ENCODE data around the gene CZIB.
A peak's percentile ranks its signal among the peaks of the same experiment; 100 is the strongest.

CZIB gene

DNA sequence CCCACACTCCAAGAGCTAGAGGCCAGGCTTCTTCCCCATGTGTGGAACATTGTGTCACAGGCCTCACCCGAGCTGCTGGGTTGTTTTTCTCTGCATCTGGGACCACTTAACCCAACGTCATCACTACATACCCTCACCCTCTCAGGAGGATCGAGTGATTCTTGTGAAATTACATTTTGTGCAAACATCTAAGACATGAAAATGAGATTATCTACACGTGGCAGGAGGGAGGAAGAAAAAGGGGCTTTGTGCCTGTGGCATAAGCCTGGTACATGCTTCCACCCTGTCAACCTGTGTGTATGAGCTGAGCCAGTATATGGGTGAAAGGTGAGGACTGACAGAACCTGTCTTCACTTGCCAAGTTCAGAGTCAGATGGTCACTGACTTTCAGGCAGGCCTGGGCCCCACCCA is 22.2 kb downstream of the CZIB start:
- peak; percentile 83 for DNase-seq (ENCODE audit: low read depth)
- TF ChIP-seq, protein P1, sequence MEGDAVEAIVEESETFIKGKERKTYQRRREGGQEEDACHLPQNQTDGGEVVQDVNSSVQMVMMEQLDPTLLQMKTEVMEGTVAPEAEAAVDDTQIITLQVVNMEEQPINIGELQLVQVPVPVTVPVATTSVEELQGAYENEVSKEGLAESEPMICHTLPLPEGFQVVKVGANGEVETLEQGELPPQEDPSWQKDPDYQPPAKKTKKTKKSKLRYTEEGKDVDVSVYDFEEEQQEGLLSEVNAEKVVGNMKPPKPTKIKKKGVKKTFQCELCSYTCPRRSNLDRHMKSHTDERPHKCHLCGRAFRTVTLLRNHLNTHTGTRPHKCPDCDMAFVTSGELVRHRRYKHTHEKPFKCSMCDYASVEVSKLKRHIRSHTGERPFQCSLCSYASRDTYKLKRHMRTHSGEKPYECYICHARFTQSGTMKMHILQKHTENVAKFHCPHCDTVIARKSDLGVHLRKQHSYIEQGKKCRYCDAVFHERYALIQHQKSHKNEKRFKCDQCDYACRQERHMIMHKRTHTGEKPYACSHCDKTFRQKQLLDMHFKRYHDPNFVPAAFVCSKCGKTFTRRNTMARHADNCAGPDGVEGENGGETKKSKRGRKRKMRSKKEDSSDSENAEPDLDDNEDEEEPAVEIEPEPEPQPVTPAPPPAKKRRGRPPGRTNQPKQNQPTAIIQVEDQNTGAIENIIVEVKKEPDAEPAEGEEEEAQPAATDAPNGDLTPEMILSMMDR (IDR thresholded peaks at IDR 0.05; ENCODE audit: insufficient read depth, low read depth, low read length, missing control alignments), result no peak
- H3K4me3 ChIP-seq (ENCODE audit: low read length), result peak overlapping the region; percentile 66

- peak overlapping the region; percentile 66 for H3K4me3 ChIP-seq (ENCODE audit: low read length)
- TF ChIP-seq, protein P1 (IDR thresholded peaks at IDR 0.05; ENCODE audit: insufficient read depth, low read depth, low read length, missing control alignments), result no peak
- no peak for DNase-seq (ENCODE audit: low read depth)
Measured at GRCh38 chr1:53197291-53198200, 22.9 kb downstream of the CZIB start.

GRCh38 chr1:53196485-53197290 is 23.7 kb downstream of the CZIB start, which contains the start of gene CPT2:
TSS of gene CPT2 (plus strand) at chr1:53196824. CDS start at chr1:53196944, 120 bp downstream.
- peak within 1 kb of the TSS; percentile 66 for H3K4me3 ChIP-seq (ENCODE audit: low read length)
- TF ChIP-seq, protein P1 (IDR thresholded peaks at IDR 0.05; ENCODE audit: insufficient read depth, low read depth, low read length, missing control alignments), result no peak
- peak; percentile 90 for DNase-seq (ENCODE audit: low read depth)

DNA sequence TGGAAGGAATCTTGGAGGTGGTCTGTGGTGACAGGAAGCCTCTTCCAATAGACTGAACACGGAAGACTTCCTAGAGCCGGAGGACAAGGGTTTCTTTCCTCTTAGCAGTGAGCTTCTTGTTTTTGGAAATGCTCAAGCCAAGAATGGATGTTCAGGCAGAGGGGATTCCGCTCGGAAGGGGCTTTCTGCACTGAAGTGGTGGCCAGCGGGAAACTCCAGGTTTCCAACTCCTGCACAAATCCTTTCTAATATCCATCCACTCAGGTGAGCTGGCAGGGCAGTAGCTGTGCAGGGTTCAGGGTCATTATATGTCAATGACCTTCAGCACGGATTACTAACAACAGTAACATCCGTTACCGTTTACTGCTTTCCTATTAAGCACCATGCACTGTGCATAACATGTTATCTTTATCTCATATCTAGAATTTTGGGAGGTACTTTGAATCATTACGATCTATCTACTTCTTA is 24.4 kb downstream of the CZIB start:
- DNase-seq (ENCODE audit: low read depth), result no peak
- peak overlapping the region; percentile 66 for H3K4me3 ChIP-seq (ENCODE audit: low read length)
- TF ChIP-seq, protein P1 (IDR thresholded peaks at IDR 0.05; ENCODE audit: insufficient read depth, low read depth, low read length, missing control alignments), result no peak

GRCh38 chr1:53195246-53196016 is 25.0 kb downstream of the CZIB start:
- no peak for DNase-seq (ENCODE audit: low read depth)
- TF ChIP-seq, protein P1 (IDR thresholded peaks at IDR 0.05; ENCODE audit: insufficient read depth, low read depth, low read length, missing control alignments), result no peak
- H3K4me3 ChIP-seq (ENCODE audit: low read length), result no peak overlapping the region

GRCh38 chr1:53190210-53190611 is 30.2 kb downstream of the CZIB start:
- TF ChIP-seq, protein P1 (IDR thresholded peaks at IDR 0.05; ENCODE audit: insufficient read depth, low read depth, low read length, missing control alignments), result no peak
- H3K4me3 ChIP-seq (ENCODE audit: low read length), result no peak overlapping the region
- no peak for DNase-seq (ENCODE audit: low read depth)

Measured in epithelial cell of esophagus (primary cell).